Astrocyte of the cerebellum (primary cell): ENCODE measurements around the gene CNPY2.
"Not testable (repeated sequence)": the region's sequence is repeated elsewhere in the genome, so short reads cannot be mapped to it uniquely, and the experiment has no call there.

Source experiments
- DNase-seq: peaks from one replicate; pipeline ENCODE4 v3.0.0-alpha.2; 2011; ENCODE audit warnings: low read depth
- H3K4me3 ChIP-seq: 2 replicates; pipeline ENCODE4 v1.5.1; 2011; ENCODE audit warnings: mild to moderate bottlenecking, low read depth, low read length, moderate library complexity
- in situ Hi-C: cut with HindIII; loops from 2 replicates; pipeline ENCODE4 v1.10.0; 2017; ENCODE audit warnings: low sequenced_read_pairs
- TF ChIP-seq, protein P1 (sequence below): IDR thresholded peaks from 2 replicates; pipeline ENCODE4 v1.5.1; 2012; ENCODE audit warnings: low read length, low read depth, moderate library complexity, mild to moderate bottlenecking; ENCODE audit errors: missing control alignments

CNPY2 gene

DNA sequence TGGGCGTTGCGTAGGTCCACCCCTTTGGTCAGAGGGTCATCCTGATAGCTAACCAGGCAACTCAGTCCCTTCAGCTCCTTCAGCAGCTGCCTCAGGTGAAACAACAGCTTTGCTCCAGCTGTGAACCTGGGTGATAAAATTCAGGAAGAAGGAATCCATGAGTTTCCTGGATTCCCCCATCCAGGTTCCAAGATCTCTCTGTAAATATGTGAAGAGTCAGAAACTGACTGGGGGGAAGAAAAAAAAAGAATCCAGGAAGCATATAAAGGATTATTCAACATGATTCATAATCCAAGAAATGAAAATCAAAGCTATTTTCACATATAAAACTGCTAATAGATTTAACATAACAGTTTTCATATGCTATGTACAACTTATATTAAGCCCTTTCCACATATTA is 35.5 kb upstream of the CNPY2 start:
- TF ChIP-seq, protein P1, sequence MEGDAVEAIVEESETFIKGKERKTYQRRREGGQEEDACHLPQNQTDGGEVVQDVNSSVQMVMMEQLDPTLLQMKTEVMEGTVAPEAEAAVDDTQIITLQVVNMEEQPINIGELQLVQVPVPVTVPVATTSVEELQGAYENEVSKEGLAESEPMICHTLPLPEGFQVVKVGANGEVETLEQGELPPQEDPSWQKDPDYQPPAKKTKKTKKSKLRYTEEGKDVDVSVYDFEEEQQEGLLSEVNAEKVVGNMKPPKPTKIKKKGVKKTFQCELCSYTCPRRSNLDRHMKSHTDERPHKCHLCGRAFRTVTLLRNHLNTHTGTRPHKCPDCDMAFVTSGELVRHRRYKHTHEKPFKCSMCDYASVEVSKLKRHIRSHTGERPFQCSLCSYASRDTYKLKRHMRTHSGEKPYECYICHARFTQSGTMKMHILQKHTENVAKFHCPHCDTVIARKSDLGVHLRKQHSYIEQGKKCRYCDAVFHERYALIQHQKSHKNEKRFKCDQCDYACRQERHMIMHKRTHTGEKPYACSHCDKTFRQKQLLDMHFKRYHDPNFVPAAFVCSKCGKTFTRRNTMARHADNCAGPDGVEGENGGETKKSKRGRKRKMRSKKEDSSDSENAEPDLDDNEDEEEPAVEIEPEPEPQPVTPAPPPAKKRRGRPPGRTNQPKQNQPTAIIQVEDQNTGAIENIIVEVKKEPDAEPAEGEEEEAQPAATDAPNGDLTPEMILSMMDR, result no peak
- no peak for DNase-seq
- H3K4me3 ChIP-seq, result no peak overlapping the region
- in situ Hi-C loops, result loop anchor here (25.0 kb wide), 1 partner anchor 111 kb away; the partner anchor contains the start of genes MIP and SPRYD4

DNA sequence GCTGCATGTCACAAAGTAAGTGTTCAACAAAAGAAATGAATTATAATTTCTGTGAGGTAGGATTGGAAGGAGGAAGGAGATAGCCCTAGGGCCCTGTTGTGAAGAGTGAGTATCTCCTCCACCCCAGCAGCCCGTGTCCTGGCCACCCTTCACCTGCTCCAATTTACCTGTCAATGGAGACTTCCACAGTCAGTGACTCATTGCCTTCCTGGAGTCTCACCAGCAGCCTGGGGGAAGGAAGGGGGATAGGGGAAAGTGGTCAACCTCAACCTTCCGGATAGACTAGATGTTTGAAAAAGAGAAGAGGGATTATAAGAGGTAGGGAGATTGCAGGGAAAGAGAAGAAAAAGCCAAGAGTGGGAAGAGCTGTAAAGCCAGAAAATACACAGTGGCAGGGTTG is 34.9 kb upstream of the CNPY2 start:
- no peak for DNase-seq
- H3K4me3 ChIP-seq, result no peak overlapping the region
- in situ Hi-C loops, result loop anchor here (25.0 kb wide), 1 partner anchor 112 kb away; the partner anchor contains the start of genes MIP and SPRYD4
- TF ChIP-seq, protein P1, result no peak

DNA sequence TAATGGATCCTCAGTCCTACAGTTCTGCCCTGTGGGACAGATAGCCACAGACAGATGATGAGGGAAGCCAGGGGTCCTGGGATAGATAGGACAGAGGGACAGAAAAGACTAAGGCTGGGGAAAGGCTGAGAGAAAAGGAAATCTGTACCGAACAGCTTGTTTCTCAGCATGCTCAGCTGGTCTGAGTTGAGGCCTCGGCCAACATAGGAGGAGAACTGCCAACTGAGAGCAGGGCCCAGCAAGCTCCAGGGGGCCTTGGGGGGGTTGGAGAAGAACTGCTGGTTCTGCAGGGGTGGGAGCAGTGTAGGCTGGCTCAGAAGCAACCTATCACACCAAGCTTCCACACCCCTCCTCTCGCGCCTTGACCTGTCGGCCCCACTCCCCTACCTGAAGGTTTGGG is 33.0 kb upstream of the CNPY2 start:
- TF ChIP-seq, protein P1, result no peak
- H3K4me3 ChIP-seq, result no peak overlapping the region
- DNase-seq, result no peak
- in situ Hi-C loops, result no loop called here

DNA sequence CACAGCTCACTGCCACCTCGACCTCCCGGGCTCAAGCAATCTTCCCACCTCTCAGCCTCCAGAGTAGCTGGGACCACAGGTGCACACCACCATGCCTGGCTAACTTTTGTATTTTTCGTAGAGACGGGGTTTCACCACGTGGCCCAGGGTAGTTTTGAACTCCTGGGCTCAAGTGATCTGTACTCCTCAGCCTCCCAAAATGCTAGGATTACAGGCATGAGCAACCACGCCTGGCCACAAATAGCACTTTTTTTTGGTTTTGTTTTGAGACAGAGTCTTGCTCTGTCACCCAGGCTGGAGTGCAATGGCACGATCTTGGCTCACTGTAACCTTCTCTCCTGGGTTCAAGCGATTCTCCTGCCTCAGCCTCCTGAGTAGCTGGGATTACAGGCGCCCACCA is 31.5 kb upstream of the CNPY2 start:
- H3K4me3 ChIP-seq, in situ Hi-C loops, DNase-seq: not testable (repeated sequence)

DNA sequence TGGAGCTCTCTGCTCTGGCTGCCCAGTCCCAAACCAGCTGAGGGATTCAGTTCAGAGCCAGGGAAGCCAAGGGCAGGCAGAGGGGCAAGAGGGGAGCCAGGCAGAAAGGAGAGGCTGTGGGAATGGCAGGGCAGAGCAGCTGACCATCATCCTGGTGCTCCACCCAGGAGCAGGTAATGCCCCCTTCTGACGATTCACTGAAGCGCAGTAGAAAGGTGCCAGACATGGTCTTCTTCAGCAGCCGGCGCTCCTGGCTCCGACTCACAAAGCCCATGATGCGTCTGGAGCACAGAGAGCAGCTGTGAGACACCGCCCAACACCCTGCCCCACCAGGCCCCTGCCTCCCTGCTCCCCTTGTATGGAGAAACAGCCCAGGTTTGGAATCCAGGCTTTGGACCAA is 30.9 kb upstream of the CNPY2 start:
- no peak overlapping the region for H3K4me3 ChIP-seq
- TF ChIP-seq, protein P1, result no peak
- DNase-seq, result no peak
- in situ Hi-C loops, result no loop called here

DNA sequence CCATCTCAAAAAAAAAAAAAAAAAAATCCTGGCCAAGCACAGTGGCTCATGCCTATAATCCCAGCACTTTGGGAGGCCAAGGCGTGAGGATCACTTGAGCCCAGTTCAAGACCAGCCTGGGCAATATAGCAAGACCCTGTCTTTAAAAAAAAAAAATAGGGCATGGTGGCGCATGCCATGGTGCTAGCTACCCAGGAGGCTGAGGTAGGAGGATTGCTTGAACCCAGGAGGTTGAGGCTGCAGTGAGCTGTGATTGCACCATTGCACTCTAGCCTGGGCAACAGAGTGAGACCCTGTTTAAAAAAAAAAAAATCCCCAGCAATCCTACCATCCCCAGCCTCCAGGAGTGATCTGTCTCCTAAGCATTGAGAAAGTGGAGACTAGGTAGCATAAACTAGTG is 26.5 kb upstream of the CNPY2 start:
- in situ Hi-C loops, H3K4me3 ChIP-seq, DNase-seq: not testable (repeated sequence)

DNA sequence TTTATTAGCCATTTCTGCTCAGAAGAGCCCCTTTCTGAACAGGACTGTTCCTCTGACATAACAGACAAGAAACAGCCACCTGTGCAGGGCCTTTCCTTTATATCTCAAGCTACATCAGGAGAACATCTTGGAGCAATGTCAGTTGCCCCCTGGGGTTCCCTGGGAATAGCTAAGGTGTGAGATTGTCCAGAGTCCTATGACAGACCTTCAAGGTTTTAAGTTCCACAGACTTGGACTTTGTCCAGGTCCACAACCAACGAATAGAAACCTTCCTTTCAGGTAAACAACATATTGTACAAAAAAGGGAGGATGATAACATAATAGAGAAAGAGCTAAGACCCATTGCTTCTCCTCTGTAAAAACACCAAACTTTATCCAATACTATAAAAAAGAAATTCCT is 25.8 kb upstream of the CNPY2 start:
- TF ChIP-seq, protein P1, result no peak
- no peak for DNase-seq
- no peak overlapping the region for H3K4me3 ChIP-seq
- in situ Hi-C loops, result no loop called here

DNA sequence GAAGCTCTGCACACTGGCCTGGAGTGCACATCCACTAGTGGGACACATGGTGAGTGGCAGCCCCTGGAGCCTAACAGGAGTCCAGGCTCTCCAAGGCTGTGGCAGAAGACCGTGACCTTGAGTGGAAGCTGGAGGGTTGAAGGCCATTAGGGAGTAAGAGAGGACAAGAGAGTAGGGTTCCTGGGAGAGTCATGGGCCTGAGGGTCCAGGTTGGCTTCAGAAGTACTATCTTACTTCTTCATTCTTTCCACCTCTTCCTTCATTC is 23.3 kb upstream of the CNPY2 start:
- no peak overlapping the region for H3K4me3 ChIP-seq
- in situ Hi-C loops, result no loop called here
- DNase-seq, result no peak
- TF ChIP-seq, protein P1, result no peak
